OCI-M2 (cell line): ENCODE results near the gene CR1.
"Not testable (repeated sequence)": the region's sequence is repeated elsewhere in the genome, so short reads cannot be mapped to it uniquely, and the experiment has no call there.

Experiments
- DNase-seq: peaks from one replicate; lab custom pipeline; 2025; ENCODE audit not compliant: unreplicated experiment; lab: John Stamatoyannopoulos, UW

The CR1 gene

GRCh38 chr1:207495801-207496792 lies at the start of gene CR1:
Gene CR1, plus strand, starts transcription at chr1:207496157. Its CDS starts 111 bp downstream, at chr1:207496268.
- DNase-seq = no peak

- no peak for DNase-seq
Observed at GRCh38 chr1:207453710-207454045, 42.3 kb upstream of the CR1 start.

GRCh38 chr1:207454046-207454964 lies 41.7 kb upstream of the CR1 start, which contains the start of gene CR2:
Gene CR2, plus strand, starts transcription at chr1:207454328. Its CDS starts 91 bp downstream, at chr1:207454419.
- DNase-seq = no peak

GRCh38 chr1:207455183-207455754 lies 40.7 kb upstream of the CR1 start:
- no peak for DNase-seq

GRCh38 chr1:207458414-207458813 lies 37.5 kb upstream of the CR1 start:
- DNase-seq = no peak

GRCh38 chr1:207459008-207459407 lies 36.9 kb upstream of the CR1 start:
- DNase-seq = no peak

- DNase-seq = no peak
Observed at GRCh38 chr1:207461649-207462048, 34.3 kb upstream of the CR1 start.

- no peak for DNase-seq
Observed at GRCh38 chr1:207462535-207462934, 33.4 kb upstream of the CR1 start.

- no peak for DNase-seq
Observed at GRCh38 chr1:207463021-207463420, 32.9 kb upstream of the CR1 start.

- no peak for DNase-seq
Observed at GRCh38 chr1:207463571-207463970, 32.4 kb upstream of the CR1 start.

GRCh38 chr1:207470927-207471326 lies 25.0 kb upstream of the CR1 start:
- no peak for DNase-seq

- DNase-seq = no peak
Observed at GRCh38 chr1:207474210-207474609, 21.7 kb upstream of the CR1 start.

- no peak for DNase-seq
Observed at GRCh38 chr1:207486198-207486597, 9.8 kb upstream of the CR1 start.

- DNase-seq = no peak
Observed at GRCh38 chr1:207487636-207488035, 8.3 kb upstream of the CR1 start.

- no peak for DNase-seq
Observed at GRCh38 chr1:207493212-207493611, 2.7 kb upstream of the CR1 start.

- no peak for DNase-seq
Observed at GRCh38 chr1:207494171-207494570, 1.8 kb upstream of the CR1 start.

- not testable (repeated sequence) for DNase-seq
Observed at GRCh38 chr1:207495281-207495680, 676 bp upstream of the CR1 start.

- DNase-seq = no peak
Observed at GRCh38 chr1:207497941-207498340, 2.0 kb downstream of the CR1 start.

GRCh38 chr1:207499573-207499972 lies 3.6 kb downstream of the CR1 start:
- DNase-seq = no peak

- no peak for DNase-seq
Observed at GRCh38 chr1:207500306-207500705, 4.3 kb downstream of the CR1 start.

GRCh38 chr1:207501071-207501470 lies 5.1 kb downstream of the CR1 start:
- no peak for DNase-seq
